Measurements from ENCODE around the gene BORCS6.
"Not testable (repeated sequence)": the region's sequence is repeated elsewhere in the genome, so short reads cannot be mapped to it uniquely, and the experiment has no call there.

The BORCS6 gene

GRCh38 chr17:8173056-8173870, 16.7 kb downstream of the BORCS6 start:
- peak; percentile 75 for DNase-seq (ENCODE audit: low read depth)

DNA sequence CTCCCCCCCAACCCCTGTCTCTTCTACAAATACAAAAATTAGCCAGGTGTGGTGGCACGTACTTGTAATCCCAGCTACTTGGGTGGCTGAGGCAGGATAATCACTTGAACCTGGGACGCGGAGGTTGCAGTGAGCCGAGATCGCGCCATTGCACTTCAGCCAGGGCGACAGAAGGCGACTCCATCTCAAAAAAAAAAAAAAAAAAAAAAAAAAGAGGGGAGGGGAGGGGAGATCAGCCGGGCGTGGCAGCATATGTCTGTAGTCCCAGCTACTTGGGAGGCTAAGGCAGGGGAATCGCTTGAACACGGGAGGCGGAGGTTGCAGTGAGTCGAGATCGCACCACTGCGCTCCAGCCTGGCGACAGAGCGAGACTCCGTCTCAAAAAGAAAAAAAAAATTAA, 19.8 kb downstream of the BORCS6 start:
- DNase-seq (ENCODE audit: low read depth), result not testable (repeated sequence)

DNA sequence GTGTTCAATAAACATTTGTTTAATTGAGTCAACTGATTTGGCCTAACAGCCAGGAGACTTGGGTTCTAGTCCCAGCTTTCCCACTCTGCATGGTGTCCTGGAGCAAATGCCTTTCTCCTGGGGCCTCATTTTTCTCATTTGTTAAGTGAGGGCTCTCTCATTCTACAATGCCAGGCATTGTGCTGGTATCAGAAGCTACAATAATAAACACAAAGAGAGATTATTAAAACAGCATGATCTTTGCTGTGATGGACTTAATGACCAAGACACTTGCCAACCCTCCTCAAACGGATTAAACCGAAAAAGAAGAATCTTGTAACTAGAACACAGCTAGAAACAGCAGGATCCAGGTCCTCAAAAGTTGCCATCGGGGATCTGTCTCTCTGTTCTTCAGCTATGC, 22.5 kb downstream of the BORCS6 start:
- no peak for DNase-seq (ENCODE audit: low read depth)

DNA sequence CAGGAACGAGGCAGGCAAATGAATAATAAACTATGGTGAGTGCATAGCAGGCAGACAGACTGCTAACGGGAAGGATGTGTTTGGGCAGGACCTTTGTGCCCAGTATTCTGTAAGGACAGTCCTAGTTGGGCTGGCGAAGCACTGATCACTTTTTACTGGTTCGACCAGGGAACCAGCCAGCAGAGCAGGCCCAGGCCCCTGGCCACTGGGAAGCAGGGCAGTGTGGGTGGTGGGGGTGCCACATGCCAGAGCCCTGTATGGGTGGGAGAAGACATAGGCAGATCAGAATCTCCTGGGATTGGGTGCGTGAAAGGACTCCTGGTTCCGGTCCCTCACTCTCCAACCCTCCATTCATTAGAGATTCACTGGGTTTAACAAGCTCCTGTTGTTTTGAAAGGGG, 23.2 kb downstream of the BORCS6 start:
- DNase-seq (ENCODE audit: low read depth), result no peak

- no peak for DNase-seq (ENCODE audit: low read depth)
Measured at GRCh38 chr17:8164815-8165131, 25.2 kb downstream of the BORCS6 start.

- DNase-seq (ENCODE audit: low read depth), result no peak
Measured at GRCh38 chr17:8163978-8164814, 25.8 kb downstream of the BORCS6 start.

GRCh38 chr17:8162997-8163977, 26.7 kb downstream of the BORCS6 start:
- DNase-seq (ENCODE audit: low read depth), result no peak

GRCh38 chr17:8162233-8162996, 27.6 kb downstream of the BORCS6 start, which contains the start of gene VAMP2:
VAMP2 (minus strand) TSS chr17:8162948; CDS start chr17:8162879, 69 bp downstream.
- peak; percentile 72 for DNase-seq (ENCODE audit: low read depth)

DNA sequence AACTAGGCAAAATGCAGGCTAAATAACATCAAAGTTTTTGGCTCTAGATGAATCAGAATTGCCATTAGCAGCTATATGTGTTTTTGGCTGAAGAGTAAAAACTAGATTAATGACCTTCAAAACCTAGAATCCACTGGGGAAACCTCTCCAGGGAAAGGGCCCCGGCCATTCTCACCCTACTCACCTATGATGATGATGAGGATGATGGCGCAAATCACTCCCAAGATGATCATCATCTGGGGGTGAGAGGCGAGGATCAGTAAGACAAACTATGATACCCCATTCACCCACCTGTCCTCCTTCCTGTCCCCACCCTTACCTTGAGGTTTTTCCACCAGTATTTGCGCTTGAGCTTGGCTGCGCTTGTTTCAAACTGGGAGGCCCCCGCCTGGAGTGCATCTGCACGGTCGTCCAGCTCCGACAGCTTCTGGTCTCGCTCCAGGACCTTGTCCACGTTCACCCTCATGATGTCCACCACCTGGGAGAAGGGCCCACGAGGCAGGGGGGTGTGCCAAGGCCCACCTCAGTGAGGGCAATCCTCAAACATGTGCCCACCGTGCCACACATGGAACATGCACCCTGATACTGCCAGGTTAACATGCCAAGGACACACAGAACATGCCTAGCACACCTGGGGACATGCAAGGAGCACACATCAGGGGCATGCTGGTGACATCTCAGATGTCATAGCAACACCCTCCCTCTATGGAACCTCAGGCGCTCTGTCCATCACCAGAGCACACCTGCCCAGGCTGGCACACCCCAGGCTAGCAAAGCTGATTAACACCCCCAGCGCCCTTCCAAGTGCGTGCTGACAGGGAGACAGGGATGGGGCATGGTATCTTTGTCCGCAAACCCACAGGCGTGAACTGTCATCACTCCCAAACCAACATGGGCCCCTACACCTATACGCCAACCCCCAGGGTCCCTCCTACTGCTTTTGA, 28.4 kb downstream of the BORCS6 start:
- no peak for DNase-seq (ENCODE audit: low read depth)

- no peak for DNase-seq (ENCODE audit: low read depth)
Measured at GRCh38 chr17:8160741-8161221, 29.2 kb downstream of the BORCS6 start.

DNA sequence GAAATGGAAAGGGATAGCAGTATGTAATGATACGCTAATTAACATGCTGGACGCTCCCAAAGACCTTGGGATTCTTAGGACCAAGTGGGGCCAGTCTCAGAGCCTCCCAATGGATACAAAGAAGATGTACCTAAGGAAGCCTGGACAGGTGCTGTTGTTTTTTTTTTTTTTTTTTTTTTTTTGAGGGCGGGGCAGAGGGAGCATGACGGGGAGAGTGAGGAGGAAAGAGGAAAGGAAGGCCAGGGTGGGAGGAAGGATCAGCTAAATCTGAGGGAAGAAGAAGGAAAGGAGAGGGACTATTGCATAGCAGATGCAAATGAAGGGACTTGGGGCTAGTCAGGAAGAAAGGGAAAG, 29.8 kb downstream of the BORCS6 start:
- DNase-seq (ENCODE audit: low read depth), result no peak

GRCh38 chr17:8159459-8160223, 30.3 kb downstream of the BORCS6 start:
- no peak for DNase-seq (ENCODE audit: low read depth)

- no peak for DNase-seq (ENCODE audit: low read depth)
Measured at GRCh38 chr17:8159032-8159400, 31.0 kb downstream of the BORCS6 start.

GRCh38 chr17:8158267-8159031, 31.5 kb downstream of the BORCS6 start:
- DNase-seq (ENCODE audit: low read depth), result peak; percentile 75

DNA sequence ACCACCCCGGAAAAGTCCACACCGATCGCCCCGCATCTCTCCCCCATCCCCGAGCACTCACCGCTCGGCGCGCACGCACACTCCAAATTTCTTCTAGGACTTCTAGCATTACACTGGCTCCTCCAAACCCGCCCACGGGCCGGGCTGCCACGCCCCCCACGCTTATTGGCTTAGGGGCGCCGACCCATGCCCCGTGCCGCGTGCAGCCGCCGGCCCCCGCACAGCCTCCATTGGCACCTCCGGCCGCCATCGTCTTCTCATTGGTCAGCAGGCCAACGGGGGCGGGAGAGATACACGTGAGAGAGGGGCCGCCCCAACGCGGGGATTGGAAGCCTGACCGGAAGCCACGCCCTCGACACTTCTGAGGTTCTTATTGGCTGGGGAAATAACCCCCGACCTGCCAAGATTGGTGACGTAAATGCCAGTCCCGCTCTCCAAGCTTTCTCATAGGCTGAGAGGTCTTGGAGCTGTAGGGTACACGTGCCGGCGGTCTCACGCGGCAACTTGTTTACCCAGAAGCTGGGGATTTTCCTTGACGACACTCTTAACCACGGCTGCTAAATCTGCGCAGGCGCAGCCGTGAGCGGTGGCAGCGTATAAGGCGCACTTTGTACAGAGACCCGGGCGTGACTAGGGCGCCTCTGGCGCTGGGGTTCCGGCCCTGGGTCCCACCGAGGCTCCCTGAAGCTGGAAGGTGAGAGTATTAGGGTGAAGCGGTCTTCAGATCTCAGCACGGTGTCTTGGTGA, 33.6 kb downstream of the BORCS6 start:
- DNase-seq (ENCODE audit: low read depth), result peak; percentile 100

GRCh38 chr17:8155996-8156245, 34.1 kb downstream of the BORCS6 start:
- DNase-seq (ENCODE audit: low read depth), result no peak

GRCh38 chr17:8155231-8155995, 34.6 kb downstream of the BORCS6 start:
- no peak for DNase-seq (ENCODE audit: low read depth)
